Astrocyte of the spinal cord (primary cell): ENCODE results near the gene C5orf52.
"Not testable (repeated sequence)": the region's sequence is repeated elsewhere in the genome, so short reads cannot be mapped to it uniquely, and the experiment has no call there.

Source experiments
- DNase-seq: peaks from one replicate; pipeline ENCODE4 v3.0.0; 2011; ENCODE audit warnings: low read depth, low spot score
- H3K4me3 ChIP-seq: 2 replicates; pipeline ENCODE4 v1.5.1; 2011; ENCODE audit warnings: low read depth, mild to moderate bottlenecking, low read length, moderate library complexity
- CTCF ChIP-seq: IDR thresholded peaks from 2 replicates; pipeline ENCODE4 v1.5.1; 2012; ENCODE audit warnings: low read depth, mild to moderate bottlenecking, low read length, inconsistent platforms
- in situ Hi-C: cut with HindIII; loops from 2 replicates; pipeline ENCODE4 v1.10.0; 2017; ENCODE audit warnings: low sequenced_read_pairs

The C5orf52 gene

GRCh38 chr5:157721159-157721558 is 49.8 kb downstream of the C5orf52 start:
- no peak for DNase-seq
- no peak overlapping the region for H3K4me3 ChIP-seq
- in situ Hi-C loops: no loop called here
- no peak for TF ChIP-seq CTCF

- DNase-seq, in situ Hi-C loops, H3K4me3 ChIP-seq: not testable (repeated sequence)
Observed at GRCh38 chr5:157722895-157723294, 51.6 kb downstream of the C5orf52 start.

GRCh38 chr5:157726607-157727006 is 55.3 kb downstream of the C5orf52 start:
- H3K4me3 ChIP-seq, DNase-seq, in situ Hi-C loops: not testable (repeated sequence)

- DNase-seq, in situ Hi-C loops: not testable (repeated sequence)
Observed at GRCh38 chr5:157727858-157728257, 56.5 kb downstream of the C5orf52 start.

More at GRCh38 chr5:157727858-157728257, 56.5 kb downstream of the C5orf52 start:
- H3K4me3 ChIP-seq: not testable (repeated sequence)
